Muscle layer of duodenum (tissue), 2 donors: ENCODE measurements around the gene TOP2A.

Source experiments
- H3K27ac ChIP-seq: one replicate; pipeline ENCODE4 v1.7.0; 2013; ENCODE audit warnings: mild to moderate bottlenecking, low read length
- H3K27me3 ChIP-seq: one replicate; pipeline ENCODE4 v1.7.0; 2013; ENCODE audit warnings: low read depth, mild to moderate bottlenecking, control low read depth, low read length
- H3K36me3 ChIP-seq, 2 donors: one replicate each; pipeline ENCODE4 v1.7.0; 2013; ENCODE audit warnings: low read length in 2 of 2, control low read depth in 1 of 2, mild to moderate bottlenecking in 1 of 2; ENCODE audit not compliant: insufficient read depth in 2 of 2, control insufficient read depth in 1 of 2
- H3K4me1 ChIP-seq, 2 donors: one replicate each; pipeline ENCODE4 v1.7.0; 2013; ENCODE audit warnings: low read length in 2 of 2, mild to moderate bottlenecking in 2 of 2, control low read depth in 1 of 2, moderate library complexity in 1 of 2; ENCODE audit not compliant: insufficient read depth in 2 of 2, control insufficient read depth in 1 of 2
- H3K4me3 ChIP-seq, 2 donors: one replicate each; pipeline ENCODE4 v1.7.0; 2013; ENCODE audit warnings: low read length in 2 of 2, low read depth in 1 of 2, mild to moderate bottlenecking in 1 of 2
- H3K9me3 ChIP-seq, 2 donors: one replicate each; pipeline ENCODE4 v1.7.0; 2013; ENCODE audit warnings: low read length in 2 of 2, control low read depth in 1 of 2, mild to moderate bottlenecking in 1 of 2; ENCODE audit not compliant: control insufficient read depth in 1 of 2
- donor health status: healthy.

The TOP2A gene

DNA sequence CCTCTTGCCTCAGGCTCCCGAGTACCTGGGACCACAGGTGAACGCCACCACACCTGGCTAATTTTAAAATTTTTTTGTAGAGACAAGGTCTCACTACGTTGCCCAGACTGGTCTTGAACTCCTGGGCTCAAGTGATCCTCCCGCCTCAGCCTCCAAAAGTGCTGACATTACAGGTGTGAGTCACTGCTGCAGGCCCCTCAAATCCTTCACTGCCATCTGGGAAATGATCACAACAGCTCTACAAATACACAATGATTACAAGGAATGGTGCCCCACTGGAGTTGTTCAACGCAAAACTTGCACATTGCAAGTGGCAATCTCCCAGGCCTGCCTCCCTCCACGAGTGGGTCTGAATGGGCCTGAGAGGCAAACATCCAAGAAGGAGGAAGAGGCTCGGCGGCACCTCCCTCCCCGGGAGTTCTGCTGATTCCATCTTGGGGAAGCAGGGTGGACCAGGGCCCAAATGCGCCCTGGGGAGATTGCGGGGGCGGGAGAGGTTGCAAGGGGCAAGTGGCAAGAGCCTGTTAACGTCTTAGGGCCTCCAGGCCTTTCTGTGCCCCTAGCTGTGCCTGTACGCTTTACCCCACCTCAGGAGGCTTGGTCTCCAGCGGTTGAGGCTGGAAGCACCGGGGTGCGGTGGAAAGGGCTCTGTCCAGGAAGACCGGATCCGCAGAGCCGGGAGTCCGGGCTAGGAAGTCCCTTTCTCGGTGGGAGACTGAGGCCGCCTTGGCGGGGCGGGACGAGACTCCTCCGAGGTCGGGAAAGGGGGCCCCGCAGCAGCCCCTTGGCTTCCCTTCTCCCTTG, 24.9 kb upstream of the TOP2A start:
- Histone ChIP-seq H3K4me3 (peak overlapping the region; percentile 67 to 99), H3K9me3 (no peaks in the 10 kb centered on the region), H3K27ac (peak overlapping the region; percentile 79), H3K36me3 (no peaks in the 10 kb centered on the region), H3K27me3 (no peaks in the 10 kb centered on the region), H3K4me1 (peaks cover 4 to 32% of the 10 kb centered on the region in 2 donors)

DNA sequence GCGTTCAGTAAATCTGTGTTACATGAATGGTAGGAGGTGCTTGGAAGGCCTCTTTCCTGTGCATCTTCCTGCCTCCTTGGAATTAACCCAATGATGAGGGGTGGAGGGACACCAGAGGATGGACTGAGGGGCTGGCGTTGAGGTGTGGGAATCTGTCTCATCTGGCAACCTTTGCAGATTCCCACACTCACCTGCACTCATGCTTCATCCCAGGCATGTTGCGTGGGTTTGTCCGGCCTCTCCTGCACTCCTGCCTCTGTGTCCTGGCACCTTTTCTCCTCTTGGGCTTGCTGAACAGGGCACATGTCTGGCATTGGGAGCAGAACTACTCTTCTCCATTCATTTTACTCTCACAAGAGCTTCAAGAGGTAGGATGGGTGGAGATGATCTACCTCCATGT, 22.5 kb upstream of the TOP2A start:
- H3K4me3 ChIP-seq, result no peak overlapping the region
- no peak overlapping the region for H3K27ac ChIP-seq
- no peaks in the 10 kb centered on the region for H3K9me3 ChIP-seq
- H3K36me3 ChIP-seq, result no peaks in the 10 kb centered on the region
- no peaks in the 10 kb centered on the region for H3K27me3 ChIP-seq
- peaks cover 9 to 22% of the 10 kb centered on the region in 2 donors for H3K4me1 ChIP-seq

DNA sequence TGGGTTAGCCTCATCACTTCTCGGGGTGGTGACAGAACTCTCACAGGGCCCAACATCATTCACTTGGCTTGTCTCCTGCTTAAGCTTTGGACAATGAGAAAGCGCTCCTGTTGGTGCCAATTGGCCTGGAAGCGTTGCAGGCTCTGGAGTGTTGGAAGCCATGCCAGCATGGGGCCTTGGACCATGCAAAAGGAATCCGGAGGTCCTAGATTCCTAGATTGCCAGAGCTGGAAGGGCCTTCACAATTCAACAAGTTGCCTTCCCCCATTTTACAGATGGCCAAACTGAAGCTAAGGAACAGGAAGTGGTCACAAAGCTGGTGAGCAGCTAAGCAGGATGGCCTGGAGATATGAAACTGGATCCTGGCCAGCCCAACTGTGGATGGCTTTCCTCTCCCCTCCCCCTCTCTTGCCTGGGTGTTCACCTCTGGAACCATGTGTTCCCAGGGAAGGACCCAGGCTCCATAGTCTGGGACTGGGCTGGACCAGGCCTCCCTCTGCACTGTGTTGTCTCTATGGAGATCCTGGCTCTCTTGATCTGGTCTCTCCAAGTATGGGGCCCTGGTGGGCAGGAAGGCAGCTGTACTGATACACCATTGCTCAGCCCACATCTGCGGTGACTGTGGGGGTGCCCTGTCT, 19.5 kb upstream of the TOP2A start:
- Histone ChIP-seq H3K36me3 (no peaks in the 10 kb centered on the region), H3K27me3 (no peaks in the 10 kb centered on the region), H3K4me3 (no peak overlapping the region), H3K4me1 (peaks cover 19 to 35% of the 10 kb centered on the region in 2 donors), H3K27ac (no peak overlapping the region), H3K9me3 (no peaks in the 10 kb centered on the region)

DNA sequence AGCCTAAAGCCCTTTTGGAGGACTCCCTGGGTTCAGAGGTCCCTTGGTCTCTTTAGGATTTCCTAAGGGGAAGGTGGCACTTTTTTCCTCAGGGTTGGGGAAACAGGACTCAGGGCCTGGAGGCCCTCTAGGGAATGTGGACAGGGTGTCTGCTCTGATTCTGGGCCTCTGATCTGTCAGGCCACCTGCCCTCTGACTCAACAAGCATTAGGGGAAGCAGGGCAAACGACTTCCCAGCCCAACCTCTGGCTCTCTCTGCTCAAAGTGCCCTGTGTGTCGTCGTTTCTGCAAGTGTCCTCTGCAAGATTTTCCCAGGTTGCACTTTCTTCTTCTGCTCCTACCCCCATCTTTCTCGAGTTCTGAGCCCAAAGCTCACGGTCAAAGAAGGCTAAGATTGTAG, 18.9 kb upstream of the TOP2A start:
- no peaks in the 10 kb centered on the region for H3K36me3 ChIP-seq
- no peaks in the 10 kb centered on the region for H3K9me3 ChIP-seq
- H3K4me3 ChIP-seq, result no peak overlapping the region
- H3K4me1 ChIP-seq, result peaks cover 19 to 34% of the 10 kb centered on the region in 2 donors
- H3K27me3 ChIP-seq, result no peaks in the 10 kb centered on the region
- H3K27ac ChIP-seq, result no peak overlapping the region

DNA sequence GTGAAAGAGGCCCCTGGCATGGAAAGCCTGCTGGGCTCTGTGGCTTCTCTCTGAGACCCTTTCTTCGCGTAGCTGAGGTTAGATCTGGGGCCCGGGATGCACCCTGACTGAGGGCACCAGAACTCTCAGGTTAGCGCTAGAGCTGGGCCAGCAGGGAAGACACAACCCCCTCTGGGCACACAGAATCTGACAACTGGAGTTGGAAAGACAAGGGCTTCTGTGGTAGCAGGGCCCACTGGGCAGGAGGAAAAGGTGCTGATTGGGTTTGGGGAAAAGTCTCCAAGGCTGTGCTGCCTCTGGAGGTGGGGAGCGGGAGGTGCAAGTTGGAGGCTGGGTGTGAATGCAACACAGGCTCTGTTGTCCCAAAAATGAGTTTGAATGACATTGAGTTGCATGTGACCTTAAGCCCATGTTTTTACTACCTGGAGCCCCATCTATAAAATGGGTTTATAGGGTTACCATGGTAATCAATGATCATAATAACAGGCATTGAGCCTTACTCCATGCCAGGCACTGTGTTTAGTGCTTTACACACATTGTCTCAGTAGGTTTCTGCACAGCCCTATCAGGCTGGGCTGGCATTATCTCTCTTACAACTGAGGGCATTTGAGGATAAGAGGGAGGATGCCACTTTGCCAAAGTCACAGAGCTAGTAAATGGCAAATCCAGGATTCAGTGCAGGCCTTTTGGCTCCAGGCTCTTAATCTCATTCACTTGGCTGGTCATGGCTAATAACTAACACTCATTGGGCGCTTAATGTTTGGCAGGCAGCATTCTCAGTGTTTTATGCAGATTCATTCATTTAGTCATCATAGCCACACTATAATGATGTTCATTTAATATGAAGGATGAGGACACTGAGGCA, 16.1 kb upstream of the TOP2A start:
- H3K36me3 ChIP-seq, result no peaks in the 10 kb centered on the region
- H3K4me3 ChIP-seq, result peak overlapping the region in 1 of 2 donors; percentile 16
- no peaks in the 10 kb centered on the region for H3K9me3 ChIP-seq
- no peaks in the 10 kb centered on the region for H3K27me3 ChIP-seq
- peaks cover 15 to 28% of the 10 kb centered on the region in 2 donors for H3K4me1 ChIP-seq
- H3K27ac ChIP-seq, result peak overlapping the region; percentile 70

DNA sequence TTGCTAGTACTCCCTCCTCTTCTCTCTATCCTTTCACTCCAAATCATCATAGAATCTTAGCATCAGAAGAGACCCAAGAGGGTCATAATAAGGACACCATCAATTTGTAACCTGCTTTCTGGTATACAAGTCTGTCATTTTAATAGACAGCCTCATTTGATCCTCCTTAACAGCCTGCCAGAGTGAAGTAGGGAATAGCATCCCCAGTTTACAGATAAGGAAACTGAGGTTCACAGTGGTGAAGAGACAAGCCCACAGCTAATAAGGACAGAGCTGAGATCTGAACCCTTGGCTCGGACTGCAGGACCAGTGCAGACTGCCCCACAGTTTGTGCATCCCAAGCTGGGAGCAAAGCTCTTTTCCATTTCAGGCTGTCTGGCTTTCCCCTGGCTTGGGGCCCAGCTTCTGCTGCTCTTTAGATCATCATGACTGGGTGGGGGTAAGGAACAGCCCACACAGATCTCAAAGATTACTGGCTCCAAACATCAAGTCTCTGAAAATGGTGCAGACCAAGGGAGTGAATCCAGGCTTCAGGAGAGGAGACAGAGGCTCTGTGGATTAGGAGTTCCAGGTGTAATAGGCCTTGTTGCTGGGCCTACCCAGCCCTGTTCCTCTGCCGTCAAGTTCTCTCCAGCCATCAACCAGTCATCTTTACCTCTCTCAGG, 15.3 kb upstream of the TOP2A start:
- Histone ChIP-seq H3K27me3 (no peaks in the 10 kb centered on the region), H3K27ac (peak overlapping the region; percentile 70), H3K4me3 (peak overlapping the region in 1 of 2 donors; percentile 16), H3K4me1 (peaks cover 15 to 28% of the 10 kb centered on the region in 2 donors), H3K9me3 (no peaks in the 10 kb centered on the region), H3K36me3 (no peaks in the 10 kb centered on the region)

DNA sequence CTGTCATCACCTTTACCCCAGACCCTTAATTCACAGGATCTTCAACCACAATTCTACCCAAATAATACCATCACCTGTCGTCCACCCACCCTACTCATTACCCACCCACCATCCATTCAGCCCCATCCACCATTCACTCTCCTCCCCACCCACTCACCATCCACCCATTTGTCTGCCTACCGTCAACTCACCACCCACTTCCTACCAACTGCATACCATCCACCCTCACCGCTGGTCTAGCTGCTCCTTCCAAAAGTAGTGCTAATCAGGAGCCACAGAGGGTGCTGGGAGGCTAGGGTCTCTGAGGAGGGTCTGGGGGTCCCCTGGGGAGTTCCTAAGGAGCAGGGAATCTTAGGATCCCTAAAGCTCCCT, 13.5 kb upstream of the TOP2A start:
- H3K4me1 ChIP-seq, result peaks cover 10 to 21% of the 10 kb centered on the region in 2 donors
- H3K9me3 ChIP-seq, result no peaks in the 10 kb centered on the region
- H3K27me3 ChIP-seq, result no peaks in the 10 kb centered on the region
- H3K27ac ChIP-seq, result no peak overlapping the region
- no peak overlapping the region for H3K4me3 ChIP-seq
- H3K36me3 ChIP-seq, result no peaks in the 10 kb centered on the region

DNA sequence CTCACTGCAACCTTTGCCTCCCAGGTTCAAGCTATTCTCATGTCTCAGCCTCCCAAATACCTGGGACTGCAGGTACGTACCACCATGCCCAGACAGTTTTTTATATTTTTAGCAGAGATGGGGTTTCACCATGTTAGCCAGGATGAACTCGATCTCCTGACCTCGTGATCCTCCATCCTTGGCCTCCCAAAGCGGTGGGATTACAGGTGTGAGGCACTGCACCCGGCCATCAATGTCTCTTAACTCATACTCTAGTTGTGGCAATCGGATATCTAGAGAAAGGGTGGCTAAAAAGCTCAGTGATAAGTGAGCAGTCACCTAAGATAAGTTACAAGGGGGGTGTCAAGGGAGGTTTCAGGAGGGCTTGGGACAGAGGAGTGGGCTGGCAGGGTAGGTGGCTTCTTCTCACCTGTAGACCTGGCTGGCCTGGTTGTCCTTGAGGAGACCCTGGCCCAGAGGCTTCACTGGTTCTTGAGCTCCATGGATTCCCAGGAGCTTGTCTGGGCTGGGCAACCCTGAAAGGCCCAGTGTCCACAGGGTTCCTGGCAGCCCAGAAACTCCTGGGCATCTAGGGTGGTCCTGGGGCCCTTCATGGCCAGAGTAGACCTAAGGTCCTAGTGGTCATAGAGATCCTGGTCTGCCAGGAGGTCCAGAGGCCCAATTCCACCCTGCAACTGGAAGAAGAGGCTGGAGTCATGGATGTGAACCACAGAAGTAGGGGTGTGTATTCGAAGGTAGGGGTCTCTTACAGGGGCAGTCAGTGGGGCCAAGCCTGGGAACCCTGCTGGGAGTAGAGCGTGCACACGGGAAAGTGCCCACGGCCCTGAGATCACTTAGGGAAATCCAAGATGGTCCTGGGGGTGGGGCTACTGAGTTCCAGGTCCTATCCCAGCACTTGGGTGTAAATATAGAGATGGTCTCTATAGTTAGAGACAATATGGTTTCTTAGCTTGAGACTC, 12.9 kb upstream of the TOP2A start:
- Histone ChIP-seq H3K27ac (no peak overlapping the region), H3K9me3 (no peaks in the 10 kb centered on the region), H3K4me3 (no peak overlapping the region), H3K4me1 (peaks cover 10 to 21% of the 10 kb centered on the region in 2 donors), H3K36me3 (no peaks in the 10 kb centered on the region), H3K27me3 (no peaks in the 10 kb centered on the region)

DNA sequence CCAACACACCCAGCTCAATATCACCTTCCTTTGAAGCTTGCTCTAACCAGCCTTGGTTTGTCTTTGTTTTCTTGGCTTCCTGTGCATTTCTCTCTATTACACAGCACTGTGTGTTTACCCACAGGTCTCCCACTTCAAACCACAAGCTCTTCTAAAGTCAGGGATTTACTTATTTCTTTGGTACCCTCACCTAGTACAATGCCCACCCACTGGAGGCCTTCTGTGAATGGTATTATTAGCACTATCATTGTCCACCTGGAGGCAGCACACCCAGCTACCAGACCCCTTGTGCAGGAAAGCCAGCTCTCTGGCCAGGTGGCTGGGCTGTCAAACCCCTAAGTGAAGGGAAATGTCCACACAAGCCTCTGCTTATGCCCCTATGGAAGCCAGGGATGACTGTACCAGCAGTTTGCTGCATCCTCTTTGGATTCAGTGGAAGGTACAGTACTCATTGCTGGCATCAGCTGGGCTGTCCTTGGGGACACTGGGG, 9.4 kb upstream of the TOP2A start:
- H3K36me3 ChIP-seq, result no peaks in the 10 kb centered on the region
- peaks cover 0 to 5% of the 10 kb centered on the region in 2 donors for H3K4me1 ChIP-seq
- H3K9me3 ChIP-seq, result no peaks in the 10 kb centered on the region
- H3K4me3 ChIP-seq, result no peak overlapping the region
- no peaks in the 10 kb centered on the region for H3K27me3 ChIP-seq
- no peak overlapping the region for H3K27ac ChIP-seq

DNA sequence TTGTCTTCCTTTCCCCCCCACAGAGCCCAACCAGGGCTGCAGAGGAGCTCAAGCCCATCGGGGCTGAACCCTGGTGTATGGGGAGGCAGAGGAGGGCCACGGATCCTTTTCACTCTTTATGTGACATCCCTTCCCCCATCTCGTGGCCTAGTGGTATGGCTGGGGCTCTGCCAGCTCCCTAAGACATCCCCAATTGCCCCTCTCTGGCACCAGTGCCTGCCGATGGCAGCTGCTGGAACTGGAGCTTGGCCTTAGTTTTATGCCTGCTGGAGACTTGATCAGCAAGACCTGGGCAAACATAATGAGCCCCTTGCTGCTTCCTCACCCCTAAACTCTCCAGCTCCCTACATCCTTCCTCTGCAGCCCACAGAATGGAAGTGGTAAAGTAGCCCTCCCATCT, 8.0 kb upstream of the TOP2A start:
- Histone ChIP-seq H3K4me1 (peaks cover 0 to 5% of the 10 kb centered on the region in 2 donors), H3K27ac (no peak overlapping the region), H3K36me3 (no peaks in the 10 kb centered on the region), H3K4me3 (no peak overlapping the region), H3K9me3 (no peaks in the 10 kb centered on the region), H3K27me3 (no peaks in the 10 kb centered on the region)
